MG63 (cell line): ENCODE results near the gene NSD1. TPM values are rescaled to one million over a fixed set of nuclear protein-coding genes. Genes with fewer than 3 reads are reported as not detected.

Source experiments
- DNase-seq: peaks from one replicate; pipeline ENCODE4 v3.0.0-alpha.2; 2020
- H3K27me3 ChIP-seq: fragments of 250-450 bp; sonication (Bioruptor Pico); 2 replicates; pipeline ENCODE4 v1.5.1; 2020; ENCODE audit warnings: mild to moderate bottlenecking, moderate library complexity
- H3K36me3 ChIP-seq: fragments of 250-450 bp; sonication (Bioruptor Pico); 2 replicates; pipeline ENCODE4 v1.5.1; 2020; ENCODE audit warnings: mild to moderate bottlenecking, moderate library complexity
- H3K4me3 ChIP-seq: fragments of 250-450 bp; sonication (Bioruptor Pico); 2 replicates; pipeline ENCODE4 v1.5.1; 2020; ENCODE audit warnings: mild to moderate bottlenecking, moderate library complexity
- H3K9me3 ChIP-seq: fragments of 250-450 bp; sonication (Bioruptor Pico); 2 replicates; pipeline ENCODE4 v1.5.1; 2020; ENCODE audit warnings: mild to moderate bottlenecking, moderate library complexity
- total RNA-seq: library from RNA; depleted of rRNA; stranded (reverse); fragments of >200 nt; shearing (Covaris generic); gene quantifications from 2 replicates; pipeline ENCODE4 v1.2.3, GENCODE V29; 2014; ENCODE audit warnings: low replicate concordance; rRNA removed

NSD1 gene
- 30.9 and 43.8 TPM in 2 replicates for total RNA-seq

- Histone ChIP-seq H3K27me3 (no peaks in the 10 kb centered on the region), H3K36me3 (peaks cover 40% of the 10 kb centered on the region), H3K4me3 (peak within 1 kb of the TSS; percentile 82), H3K9me3 (no peaks in the 10 kb centered on the region)
- DNase-seq: peak; percentile 94
Observed at GRCh38 chr5:177133096-177133852, at the start of gene NSD1. NSD1 (plus strand) TSS chr5:177133773; CDS start chr5:177135104, 1,331 bp downstream.

DNA sequence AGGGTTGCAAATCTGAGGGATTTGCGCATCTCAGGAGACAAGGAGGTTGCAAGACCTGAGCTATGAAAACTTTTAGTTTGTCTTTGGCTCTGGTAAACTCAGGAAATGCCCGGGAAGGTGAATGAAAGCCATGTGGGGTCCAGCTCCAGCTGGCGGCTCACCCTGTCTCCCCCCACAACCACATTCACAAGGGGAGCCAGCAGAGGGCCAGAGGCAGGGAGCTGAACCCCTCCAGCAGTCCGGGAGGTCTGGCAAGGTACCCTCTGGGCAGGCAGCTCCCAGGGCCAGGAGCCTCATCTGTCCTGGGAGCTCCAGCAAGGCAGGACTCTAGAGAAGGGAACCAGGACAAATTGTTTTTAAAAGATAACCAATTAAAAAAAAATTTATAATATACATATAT lies 49.4 kb upstream of the NSD1 start:
- peaks cover 12% of the 10 kb centered on the region for H3K36me3 ChIP-seq
- no peaks in the 10 kb centered on the region for H3K27me3 ChIP-seq
- DNase-seq: no peak
- H3K9me3 ChIP-seq: no peaks in the 10 kb centered on the region
- no peak overlapping the region for H3K4me3 ChIP-seq

DNA sequence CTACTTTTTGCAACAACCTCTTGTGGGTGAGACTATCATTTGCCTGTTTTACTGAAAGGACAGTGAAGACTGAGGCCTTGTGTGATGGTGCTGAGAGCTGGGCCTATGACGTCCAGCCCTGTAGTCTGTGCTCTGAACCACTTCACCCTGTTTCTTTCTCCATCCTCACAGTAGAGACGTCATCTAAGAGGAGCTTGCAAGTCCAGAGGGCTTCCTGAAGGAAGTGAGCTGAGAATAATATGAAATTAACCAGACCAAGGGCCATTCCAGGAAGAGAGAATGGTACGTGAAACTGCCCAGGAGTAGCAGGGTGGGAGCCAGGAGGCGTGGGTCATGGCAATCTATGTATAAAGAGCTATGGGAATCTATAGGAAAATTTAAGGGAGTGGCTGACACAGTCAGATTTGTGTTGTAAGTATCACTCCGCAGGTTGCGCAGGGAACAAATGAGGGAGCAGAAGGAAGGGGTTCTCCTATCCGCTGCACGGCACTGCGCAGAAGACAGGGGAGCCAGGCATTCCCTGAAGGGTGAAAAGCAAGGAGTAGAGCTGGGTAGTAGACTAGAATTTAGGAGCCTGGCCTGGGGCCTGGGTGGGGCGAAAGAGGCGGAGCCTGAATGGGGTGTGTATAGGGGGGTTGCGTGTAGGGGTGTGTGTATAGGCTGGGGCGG lies 47.5 kb upstream of the NSD1 start:
- Histone ChIP-seq H3K9me3 (no peaks in the 10 kb centered on the region), H3K27me3 (no peaks in the 10 kb centered on the region), H3K4me3 (peak overlapping the region; percentile 24), H3K36me3 (peaks cover 29% of the 10 kb centered on the region)
- DNase-seq: no peak

GRCh38 chr5:177086654-177087397 lies 46.7 kb upstream of the NSD1 start, which contains the start of gene FGFR4:
FGFR4 (plus strand) TSS chr5:177086915; CDS start chr5:177089603, 2,688 bp downstream.
- peaks cover 36% of the 10 kb centered on the region for H3K36me3 ChIP-seq
- peak; percentile 87 for DNase-seq
- peak within 1 kb of the TSS; percentile 73 for H3K4me3 ChIP-seq
- no peaks in the 10 kb centered on the region for H3K27me3 ChIP-seq
- no peaks in the 10 kb centered on the region for H3K9me3 ChIP-seq

DNA sequence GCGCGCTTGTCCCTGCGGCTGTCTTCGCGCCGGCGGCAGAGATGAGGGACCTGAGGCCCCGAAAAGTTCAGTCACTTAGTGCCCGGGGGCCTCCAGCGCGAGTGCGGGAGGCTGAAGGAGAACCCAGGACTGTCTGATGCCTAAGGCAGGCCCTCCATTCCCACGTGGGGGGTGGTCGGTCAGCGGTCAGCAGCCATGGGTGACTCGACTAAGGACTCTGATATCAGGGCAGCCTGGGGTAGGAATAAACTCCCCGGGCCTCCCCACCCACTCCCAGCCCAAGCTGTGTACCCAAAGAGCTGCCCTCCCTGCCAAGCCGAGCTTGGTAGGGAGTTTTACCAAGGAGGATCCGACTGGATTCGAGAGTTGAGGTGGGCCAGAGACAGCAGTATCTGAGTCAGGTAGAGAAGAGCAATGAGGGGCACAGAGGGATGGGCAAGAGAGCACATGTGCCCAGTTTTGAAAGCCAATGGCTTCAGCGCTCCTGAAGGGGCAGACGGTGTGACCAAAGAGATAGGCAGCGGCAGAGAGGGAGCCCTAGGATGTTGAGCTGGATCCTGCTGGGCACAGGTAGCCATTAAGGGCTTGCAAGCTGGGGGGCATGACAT lies 46.1 kb upstream of the NSD1 start:
- H3K27me3 ChIP-seq: no peaks in the 10 kb centered on the region
- no peaks in the 10 kb centered on the region for H3K9me3 ChIP-seq
- H3K36me3 ChIP-seq: peaks cover 42% of the 10 kb centered on the region
- H3K4me3 ChIP-seq: peak overlapping the region; percentile 73
- no peak for DNase-seq

- H3K36me3 ChIP-seq: peaks cover 57% of the 10 kb centered on the region
- peak; percentile 68 for DNase-seq
- H3K27me3 ChIP-seq: no peaks in the 10 kb centered on the region
- H3K9me3 ChIP-seq: no peaks in the 10 kb centered on the region
- H3K4me3 ChIP-seq: no peak overlapping the region; the same call in 1 of the 2 replicates
Observed at GRCh38 chr5:177089127-177089526, 44.4 kb upstream of the NSD1 start.

GRCh38 chr5:177089825-177090641 lies 43.5 kb upstream of the NSD1 start:
- no peak for DNase-seq
- Histone ChIP-seq H3K9me3 (no peaks in the 10 kb centered on the region), H3K36me3 (peaks cover 61% of the 10 kb centered on the region), H3K4me3 (no peak overlapping the region), H3K27me3 (no peaks in the 10 kb centered on the region)

- Histone ChIP-seq H3K36me3 (peaks cover 69% of the 10 kb centered on the region), H3K9me3 (no peaks in the 10 kb centered on the region), H3K4me3 (no peak overlapping the region), H3K27me3 (no peaks in the 10 kb centered on the region)
- no peak for DNase-seq
Observed at GRCh38 chr5:177090813-177091212, 42.8 kb upstream of the NSD1 start.

DNA sequence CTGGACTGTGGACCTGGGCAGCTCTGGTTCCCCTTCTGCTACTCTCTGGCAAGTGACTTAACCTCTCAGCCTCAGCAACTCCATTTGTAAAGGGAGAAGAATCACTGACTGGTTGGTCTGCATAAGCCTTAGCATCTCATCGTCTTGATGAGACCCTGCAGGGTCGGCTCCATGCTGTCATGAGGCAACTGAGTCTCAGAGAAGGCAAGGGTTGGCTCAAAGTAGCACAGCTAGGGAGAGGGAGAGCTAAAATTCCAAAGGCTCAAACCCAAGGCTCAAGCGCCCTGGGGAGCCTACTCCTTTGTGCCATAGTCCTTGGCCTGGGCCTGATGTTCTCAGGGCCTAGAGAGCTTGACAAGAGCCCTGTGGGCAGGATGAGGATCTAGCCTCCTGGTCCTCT lies 42.3 kb upstream of the NSD1 start:
- DNase-seq: no peak
- Histone ChIP-seq H3K27me3 (no peaks in the 10 kb centered on the region), H3K4me3 (no peak overlapping the region), H3K9me3 (no peaks in the 10 kb centered on the region), H3K36me3 (peaks cover 73% of the 10 kb centered on the region)

DNA sequence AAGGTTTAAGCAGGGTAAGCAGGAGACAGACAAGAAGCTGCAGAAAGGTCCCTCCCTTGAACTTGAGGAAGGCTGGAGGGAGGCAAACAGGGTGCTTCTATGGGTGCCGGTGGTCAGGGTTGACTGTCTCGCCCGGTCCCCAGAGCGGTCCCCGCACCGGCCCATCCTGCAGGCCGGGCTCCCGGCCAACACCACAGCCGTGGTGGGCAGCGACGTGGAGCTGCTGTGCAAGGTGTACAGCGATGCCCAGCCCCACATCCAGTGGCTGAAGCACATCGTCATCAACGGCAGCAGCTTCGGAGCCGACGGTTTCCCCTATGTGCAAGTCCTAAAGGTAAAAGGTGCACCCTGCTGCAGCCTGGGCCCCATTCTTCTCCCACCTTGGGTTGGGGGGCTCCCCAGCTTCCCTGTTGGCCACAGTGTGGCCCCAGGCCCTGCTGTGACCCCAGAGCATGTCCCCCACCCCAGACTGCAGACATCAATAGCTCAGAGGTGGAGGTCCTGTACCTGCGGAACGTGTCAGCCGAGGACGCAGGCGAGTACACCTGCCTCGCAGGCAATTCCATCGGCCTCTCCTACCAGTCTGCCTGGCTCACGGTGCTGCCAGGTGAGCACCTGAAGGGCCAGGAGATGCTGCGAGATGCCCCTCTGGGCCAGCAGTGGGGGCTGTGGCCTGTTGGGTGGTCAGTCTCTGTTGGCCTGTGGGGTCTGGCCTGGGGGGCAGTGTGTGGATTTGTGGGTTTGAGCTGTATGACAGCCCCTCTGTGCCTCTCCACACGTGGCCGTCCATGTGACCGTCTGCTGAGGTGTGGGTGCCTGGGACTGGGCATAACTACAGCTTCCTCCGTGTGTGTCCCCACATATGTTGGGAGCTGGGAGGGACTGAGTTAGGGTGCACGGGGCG lies 41.1 kb upstream of the NSD1 start:
- Histone ChIP-seq H3K27me3 (no peaks in the 10 kb centered on the region), H3K4me3 (no peak overlapping the region), H3K36me3 (peaks cover 81% of the 10 kb centered on the region), H3K9me3 (no peaks in the 10 kb centered on the region)
- no peak for DNase-seq

DNA sequence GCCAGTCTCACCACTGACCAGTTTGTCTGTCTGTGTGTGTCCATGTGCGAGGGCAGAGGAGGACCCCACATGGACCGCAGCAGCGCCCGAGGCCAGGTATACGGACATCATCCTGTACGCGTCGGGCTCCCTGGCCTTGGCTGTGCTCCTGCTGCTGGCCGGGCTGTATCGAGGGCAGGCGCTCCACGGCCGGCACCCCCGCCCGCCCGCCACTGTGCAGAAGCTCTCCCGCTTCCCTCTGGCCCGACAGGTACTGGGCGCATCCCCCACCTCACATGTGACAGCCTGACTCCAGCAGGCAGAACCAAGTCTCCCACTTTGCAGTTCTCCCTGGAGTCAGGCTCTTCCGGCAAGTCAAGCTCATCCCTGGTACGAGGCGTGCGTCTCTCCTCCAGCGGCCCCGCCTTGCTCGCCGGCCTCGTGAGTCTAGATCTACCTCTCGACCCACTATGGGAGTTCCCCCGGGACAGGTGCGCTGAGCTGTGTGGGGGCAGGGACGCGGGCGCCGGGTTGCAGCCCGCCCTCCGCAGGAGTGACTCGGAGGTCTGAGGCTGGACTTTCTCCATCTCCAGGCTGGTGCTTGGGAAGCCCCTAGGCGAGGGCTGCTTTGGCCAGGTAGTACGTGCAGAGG lies 40.4 kb upstream of the NSD1 start:
- no peak for DNase-seq
- Histone ChIP-seq H3K9me3 (no peaks in the 10 kb centered on the region), H3K36me3 (peaks cover 88% of the 10 kb centered on the region), H3K27me3 (no peaks in the 10 kb centered on the region), H3K4me3 (no peak overlapping the region)

DNA sequence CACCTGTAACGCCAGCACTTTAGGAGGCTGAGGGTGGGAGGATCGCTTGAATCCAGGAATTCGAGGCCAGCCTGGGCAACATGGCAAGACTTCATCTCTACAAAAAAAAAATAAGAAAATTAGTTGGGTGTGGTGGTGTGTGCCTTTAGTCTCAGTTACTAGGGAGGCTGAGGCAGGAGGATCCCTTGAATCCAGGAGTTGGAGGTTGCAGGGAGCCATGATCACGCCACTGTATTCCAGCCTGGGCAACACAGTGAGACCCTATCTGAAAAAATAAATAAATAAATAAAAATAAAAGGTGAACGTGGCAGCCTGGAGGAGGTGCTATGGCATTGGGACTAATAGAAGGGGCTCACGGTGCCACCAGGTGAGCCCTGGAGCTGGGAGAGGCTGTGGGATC lies 39.8 kb upstream of the NSD1 start:
- no peaks in the 10 kb centered on the region for H3K27me3 ChIP-seq
- H3K36me3 ChIP-seq: peaks cover 82% of the 10 kb centered on the region
- no peaks in the 10 kb centered on the region for H3K9me3 ChIP-seq
- no peak overlapping the region for H3K4me3 ChIP-seq
- DNase-seq: no peak

- no peaks in the 10 kb centered on the region for H3K27me3 ChIP-seq
- no peak overlapping the region for H3K4me3 ChIP-seq
- H3K36me3 ChIP-seq: peaks cover 80% of the 10 kb centered on the region
- no peaks in the 10 kb centered on the region for H3K9me3 ChIP-seq
- peak; percentile 99 for DNase-seq
Observed at GRCh38 chr5:177094224-177095087, 39.1 kb upstream of the NSD1 start.

DNA sequence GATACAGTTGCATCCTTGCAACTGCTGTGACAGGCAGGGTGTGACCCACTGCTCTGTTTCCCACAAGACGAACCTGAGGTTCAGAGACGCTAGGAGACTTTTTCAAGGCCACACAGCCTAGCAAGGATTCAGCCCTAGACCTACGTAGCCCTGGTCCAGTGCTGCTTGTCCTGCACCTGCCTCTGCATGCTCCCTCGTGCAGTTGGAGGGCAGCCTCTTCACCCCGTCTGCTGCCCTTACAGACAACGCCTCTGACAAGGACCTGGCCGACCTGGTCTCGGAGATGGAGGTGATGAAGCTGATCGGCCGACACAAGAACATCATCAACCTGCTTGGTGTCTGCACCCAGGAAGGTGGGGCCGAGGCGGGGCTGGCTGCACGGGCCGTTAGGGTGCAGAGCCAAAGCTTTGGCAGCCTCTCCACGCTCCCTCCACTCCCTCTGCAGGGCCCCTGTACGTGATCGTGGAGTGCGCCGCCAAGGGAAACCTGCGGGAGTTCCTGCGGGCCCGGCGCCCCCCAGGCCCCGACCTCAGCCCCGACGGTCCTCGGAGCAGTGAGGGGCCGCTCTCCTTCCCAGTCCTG lies 38.4 kb upstream of the NSD1 start:
- no peak for DNase-seq
- H3K36me3 ChIP-seq: peaks cover 73% of the 10 kb centered on the region
- no peaks in the 10 kb centered on the region for H3K27me3 ChIP-seq
- H3K4me3 ChIP-seq: no peak overlapping the region
- H3K9me3 ChIP-seq: no peaks in the 10 kb centered on the region
